Keratinocyte (primary cell): ENCODE results near the gene KCTD8. TPM values are rescaled to one million over a fixed set of nuclear protein-coding genes. Genes with fewer than 3 reads are reported as not detected.

Source experiments
- DNase-seq: peaks from one replicate; pipeline ENCODE4 v3.0.0-alpha.2; 2011; ENCODE audit warnings: low read depth, missing footprints, low spot score
- FAIRE-seq: peaks from 2 replicates; lab custom pipeline; 2011; peaks lifted over from hg19 to GRCh38; lab: Jason Lieb, UNC
- H2AFZ ChIP-seq: 2 replicates; pipeline ENCODE4 v1.6.0; 2012; ENCODE audit warnings: low read length, control low read depth, inconsistent platforms; ENCODE audit not compliant: control insufficient read depth
- H3K27ac ChIP-seq: 2 replicates; pipeline ENCODE4 v1.5.1; 2011; ENCODE audit warnings: low read length; ENCODE audit not compliant: control insufficient read depth, insufficient read depth
- H3K27me3 ChIP-seq: 3 replicates; pipeline ENCODE4 v1.6.0; 2011; ENCODE audit warnings: low read length; ENCODE audit not compliant: control insufficient read depth, insufficient read depth; ENCODE audit errors: extremely low read depth
- H3K36me3 ChIP-seq, 2 experiments: 2 replicates in 1 of 2; 3 replicates in 1 of 2; pipeline ENCODE4 v1.5.1; 2011; ENCODE audit warnings: low read length in 2 of 2, mild to moderate bottlenecking in 1 of 2; ENCODE audit not compliant: control insufficient read depth in 2 of 2, insufficient read depth in 2 of 2; ENCODE audit errors: extremely low read depth in 1 of 2
- H3K4me1 ChIP-seq: 3 replicates; pipeline ENCODE4 v1.5.1; 2011; ENCODE audit warnings: low read length; ENCODE audit not compliant: control insufficient read depth, insufficient read depth; ENCODE audit errors: extremely low read depth
- H3K4me2 ChIP-seq: 3 replicates; pipeline ENCODE4 v1.6.0; 2011; ENCODE audit warnings: low read depth, low read length; ENCODE audit not compliant: control insufficient read depth, insufficient read depth; ENCODE audit errors: extremely low read depth
- H3K4me3 ChIP-seq, 3 experiments: fragments of 200-600 bp in 1 of 3; sonication (generic) in 1 of 3; 2 replicates in 2 of 3; 3 replicates in 1 of 3; pipeline ENCODE4 v1.5.1; 2011 to 2016; ENCODE audit warnings: low read length in 3 of 3, mild to moderate bottlenecking in 3 of 3, control low read depth in 2 of 3, inconsistent platforms in 1 of 3, low read depth in 1 of 3, mixed read lengths in 1 of 3, mixed run types in 1 of 3, moderate library complexity in 1 of 3; ENCODE audit not compliant: control insufficient read depth in 2 of 3, insufficient read depth in 2 of 3; ENCODE audit errors: extremely low read depth in 1 of 3
- H3K79me2 ChIP-seq: 2 replicates; pipeline ENCODE4 v1.6.0; 2012; ENCODE audit warnings: low read length; ENCODE audit not compliant: control insufficient read depth, insufficient read depth
- H3K9ac ChIP-seq: 3 replicates; pipeline ENCODE4 v1.6.0; 2011; ENCODE audit warnings: low read length; ENCODE audit not compliant: control insufficient read depth, insufficient read depth; ENCODE audit errors: extremely low read depth
- H3K9me1 ChIP-seq: 3 replicates; pipeline ENCODE4 v1.6.0; 2011; ENCODE audit warnings: low read length; ENCODE audit not compliant: control insufficient read depth, insufficient read depth; ENCODE audit errors: extremely low read depth
- H3K9me3 ChIP-seq: 2 replicates; pipeline ENCODE4 v1.5.1; 2012; ENCODE audit warnings: low read depth, low read length; ENCODE audit not compliant: control insufficient read depth
- H4K20me1 ChIP-seq: 3 replicates; pipeline ENCODE4 v1.6.0; 2011; ENCODE audit warnings: low read length; ENCODE audit not compliant: control insufficient read depth, insufficient read depth; ENCODE audit errors: extremely low read depth
- CTCF ChIP-seq, 3 experiments: IDR thresholded peaks in 1 of 3; conservative IDR thresholded peaks in 1 of 3; optimal IDR thresholded peaks in 1 of 3; 2 replicates in 2 of 3; 3 replicates in 1 of 3; pipeline versions ENCODE3 to v1.5.1; 2011; ENCODE audit warnings: low read length in 3 of 3, mild to moderate bottlenecking in 3 of 3, moderate library complexity in 2 of 3, control low read depth in 1 of 3, inconsistent platforms in 1 of 3; ENCODE audit not compliant: insufficient read depth in 2 of 3; ENCODE audit errors: extremely low read depth in 1 of 3
- EZH2 ChIP-seq: IDR thresholded peaks from one replicate; pipeline ENCODE4 v1.6.1; 2012; ENCODE audit warnings: inconsistent platforms, mild to moderate bottlenecking, low read length, moderate library complexity
- dilution Hi-C: fragments of 300-500 bp; cut with MboI; formaldehyde crosslinking; loops from one replicate; pipeline ENCODE4 v1.7.0; 2020; ENCODE audit warnings: low sequenced_read_pairs; ENCODE audit not compliant: extremely low pct_ligation_motif_present
- polyA plus RNA-seq, 5 experiments: library from polyadenylated mRNA; depleted of rRNA in 3 of 5; stranded (reverse) in 3 of 5; stranded (forward) in 1 of 5; unstranded in 1 of 5; fragments of >200 nt; gene quantifications; 1 replicate in 1 of 5; 2 replicates in 3 of 5; 3 replicates in 1 of 5; pipeline versions ENCODE4 v1.2.1 to v1.2.3, GENCODE V29; 2011 to 2012; ENCODE audit warnings: missing spikeins in 2 of 5, low read depth in 1 of 5, low replicate concordance in 1 of 5

KCTD8 gene
- polyA plus RNA-seq, 1 donor (not counting 4 experiments of a cell fraction or from before 2014, with no cell fraction given) = 0.97 TPM

GRCh38 chr4:44159991-44160390, 288.6 kb downstream of the KCTD8 start:
- Histone ChIP-seq H3K27ac (no peak overlapping the region), H3K9me1 (no peaks in the 10 kb centered on the region), H3K4me2 (no peak overlapping the region), H4K20me1 (no peaks in the 10 kb centered on the region), H2AFZ (peak overlapping the region; percentile 55), H3K27me3 (no peaks in the 10 kb centered on the region), H3K79me2 (no peaks in the 10 kb centered on the region), H3K4me3 (no peak overlapping the region), H3K9ac (no peak overlapping the region), H3K4me1 (peaks cover 28% of the 10 kb centered on the region), H3K36me3 (no peaks in the 10 kb centered on the region), H3K9me3 (no peaks in the 10 kb centered on the region)
- TF ChIP-seq CTCF (optimal IDR thresholded peaks at IDR 0.05 in 1 of 3, IDR thresholded peaks at IDR 0.05 in 1 of 3, conservative IDR thresholded peaks at IDR 0.05 in 1 of 3; ENCODE audit: extremely low read depth in 1 of 3, insufficient read depth in 2 of 3, low read length in 3 of 3) (no peak), EZH2 (no peak)
- FAIRE-seq = no peak
- dilution Hi-C loops = no loop called here
- DNase-seq = no peak

- no peak overlapping the region for H3K4me2 ChIP-seq
- dilution Hi-C loops = no loop called here
Observed at GRCh38 chr4:44157611-44158277, 290.9 kb downstream of the KCTD8 start.

More at GRCh38 chr4:44157611-44158277, 290.9 kb downstream of the KCTD8 start:
- Histone ChIP-seq H4K20me1 (no peaks in the 10 kb centered on the region), H3K27ac (no peak overlapping the region), H3K36me3 (no peaks in the 10 kb centered on the region), H3K27me3 (no peaks in the 10 kb centered on the region), H3K4me3 (no peak overlapping the region), H3K4me1 (peaks cover 28% of the 10 kb centered on the region), H2AFZ (peak overlapping the region; percentile 15), H3K9me3 (no peaks in the 10 kb centered on the region), H3K79me2 (no peaks in the 10 kb centered on the region), H3K9me1 (no peaks in the 10 kb centered on the region), H3K9ac (no peak overlapping the region)
- DNase-seq = no peak
- peak; percentile 65 for FAIRE-seq
- no peak for TF ChIP-seq CTCF (optimal IDR thresholded peaks at IDR 0.05 in 1 of 3, IDR thresholded peaks at IDR 0.05 in 1 of 3, conservative IDR thresholded peaks at IDR 0.05 in 1 of 3; ENCODE audit: extremely low read depth in 1 of 3, insufficient read depth in 2 of 3, low read length in 3 of 3)
